ENCODE results near the gene UPF2.
A peak's percentile ranks its signal among the peaks of the same experiment; 100 is the strongest.

UPF2 gene

DNA sequence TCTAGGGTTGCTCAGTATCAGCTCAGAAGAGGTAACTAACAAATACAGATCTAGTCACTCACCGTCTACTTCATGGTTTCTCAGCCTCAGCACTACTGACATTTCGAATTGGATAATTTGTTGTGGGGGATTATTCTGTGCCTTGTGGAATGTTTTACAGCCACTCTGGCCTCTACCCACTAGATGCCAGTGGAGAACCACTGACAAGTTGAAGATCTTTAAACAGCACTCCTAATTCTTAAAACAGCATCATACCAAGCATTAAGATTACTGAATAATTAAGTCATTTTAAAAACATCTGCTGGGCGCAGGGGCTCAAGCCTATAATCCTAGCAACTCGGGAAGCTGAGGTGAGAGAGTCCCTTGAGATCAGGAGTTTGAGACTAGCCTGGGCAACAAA, 82.6 kb downstream of the UPF2 start:
- no peak for DNase-seq

DNA sequence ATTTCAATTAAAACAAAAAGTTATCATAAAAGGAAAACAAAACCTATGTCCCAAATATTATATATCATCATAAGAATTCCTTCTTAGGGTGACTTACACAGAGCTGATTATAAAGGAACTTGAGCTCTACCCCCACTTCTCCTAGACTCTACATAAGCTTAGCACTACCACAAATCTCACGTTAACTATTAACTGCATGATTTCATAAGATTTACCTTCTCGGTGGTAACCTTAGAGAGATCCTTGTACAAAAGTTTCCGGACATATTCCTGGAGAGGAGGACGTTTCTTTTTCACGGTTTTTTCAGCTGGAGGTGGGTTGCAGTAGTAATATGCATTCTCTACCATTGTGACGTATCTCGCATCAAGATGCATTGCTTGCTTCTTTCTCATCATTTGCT, 83.7 kb downstream of the UPF2 start:
- no peak for DNase-seq

DNA sequence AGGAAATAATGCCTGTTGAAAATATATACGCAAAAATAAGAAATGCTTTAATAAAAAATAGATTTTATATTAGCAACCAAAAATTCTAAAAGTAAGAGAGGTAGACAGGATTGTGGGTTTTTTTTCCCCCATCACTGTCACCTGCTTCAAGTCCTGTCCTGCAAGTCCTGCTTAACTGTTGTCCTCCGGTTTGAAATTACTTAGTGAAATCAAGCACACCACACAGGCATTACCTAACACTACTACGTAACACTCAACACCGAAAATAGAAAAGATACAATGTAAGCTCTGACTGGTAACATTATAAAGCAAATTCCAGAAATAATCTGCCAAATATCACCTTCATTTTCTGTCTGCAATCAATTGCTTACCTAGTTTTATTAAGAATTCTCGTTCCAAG, 90.9 kb downstream of the UPF2 start:
- DNase-seq: no peak

DNA sequence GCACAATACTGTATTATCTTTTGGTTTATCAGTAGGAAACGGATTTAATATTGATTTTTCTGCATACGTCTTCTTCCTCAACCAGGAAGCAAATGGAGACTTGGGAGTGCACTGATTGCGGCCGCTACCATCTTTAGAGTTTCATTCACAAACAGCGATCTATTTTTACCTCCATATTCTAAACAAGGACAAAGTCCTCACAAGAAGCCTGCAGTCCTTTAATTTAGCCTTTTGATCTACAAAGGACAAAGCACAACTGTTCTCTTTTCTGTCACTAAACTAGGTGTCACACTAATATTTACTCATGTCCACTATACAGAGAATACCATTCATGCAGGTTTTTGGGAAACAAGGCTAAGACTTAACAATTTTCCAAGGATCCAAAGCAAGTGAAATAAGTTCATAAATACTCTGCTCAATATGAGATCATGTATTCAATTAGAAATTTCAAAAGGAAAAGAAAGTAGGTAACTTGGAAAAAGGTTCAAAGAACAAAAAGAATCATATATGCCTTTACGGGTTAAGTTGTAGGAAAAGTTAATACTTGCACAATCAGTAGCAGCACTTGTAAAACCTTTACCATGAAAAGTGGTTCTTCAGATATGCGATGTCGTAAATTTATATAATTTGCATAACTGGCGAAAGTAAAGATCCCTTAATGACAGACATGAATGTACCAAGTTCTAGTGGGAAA, 92.1 kb downstream of the UPF2 start:
- no peak for DNase-seq

DNA sequence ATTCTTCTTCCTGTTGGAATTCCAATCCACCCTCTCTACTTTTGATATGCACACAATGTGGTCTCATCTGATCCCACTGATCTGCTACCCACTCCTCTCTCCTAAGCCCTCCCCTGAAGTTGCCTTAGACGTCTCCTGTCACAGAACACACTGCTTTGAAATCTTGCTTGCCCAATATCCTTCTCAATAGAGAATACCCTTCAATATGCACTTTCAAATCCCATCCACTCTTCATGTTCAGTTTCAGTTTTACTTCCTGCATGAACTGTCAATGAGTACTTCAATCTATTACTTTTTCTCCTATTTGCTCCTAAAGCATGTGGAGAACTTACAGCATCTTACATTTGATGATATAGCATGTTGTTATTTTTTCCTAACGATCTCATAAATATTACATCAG, 93.5 kb downstream of the UPF2 start:
- peak in 1 of 2 donors; percentile 5 for DNase-seq

DNA sequence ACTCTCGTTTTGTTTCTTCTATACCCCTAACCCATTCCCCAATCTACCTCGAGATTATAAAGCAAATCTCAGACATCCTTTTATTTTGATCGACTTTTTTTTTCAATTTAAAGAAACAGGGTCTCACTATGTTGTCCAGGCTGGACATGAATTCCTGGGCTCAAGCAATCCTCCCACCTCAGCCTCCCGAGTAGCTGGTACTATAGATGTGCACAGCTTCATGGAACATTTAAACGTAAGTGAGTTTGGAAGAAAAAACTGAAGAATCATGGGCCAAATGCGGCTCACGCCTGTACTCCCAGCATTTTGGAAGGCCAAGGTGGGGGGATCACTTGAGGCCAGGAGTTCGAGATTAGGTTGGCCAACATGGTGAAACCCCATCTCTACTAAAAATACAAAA, 96.0 kb downstream of the UPF2 start:
- no peak for DNase-seq

DNA sequence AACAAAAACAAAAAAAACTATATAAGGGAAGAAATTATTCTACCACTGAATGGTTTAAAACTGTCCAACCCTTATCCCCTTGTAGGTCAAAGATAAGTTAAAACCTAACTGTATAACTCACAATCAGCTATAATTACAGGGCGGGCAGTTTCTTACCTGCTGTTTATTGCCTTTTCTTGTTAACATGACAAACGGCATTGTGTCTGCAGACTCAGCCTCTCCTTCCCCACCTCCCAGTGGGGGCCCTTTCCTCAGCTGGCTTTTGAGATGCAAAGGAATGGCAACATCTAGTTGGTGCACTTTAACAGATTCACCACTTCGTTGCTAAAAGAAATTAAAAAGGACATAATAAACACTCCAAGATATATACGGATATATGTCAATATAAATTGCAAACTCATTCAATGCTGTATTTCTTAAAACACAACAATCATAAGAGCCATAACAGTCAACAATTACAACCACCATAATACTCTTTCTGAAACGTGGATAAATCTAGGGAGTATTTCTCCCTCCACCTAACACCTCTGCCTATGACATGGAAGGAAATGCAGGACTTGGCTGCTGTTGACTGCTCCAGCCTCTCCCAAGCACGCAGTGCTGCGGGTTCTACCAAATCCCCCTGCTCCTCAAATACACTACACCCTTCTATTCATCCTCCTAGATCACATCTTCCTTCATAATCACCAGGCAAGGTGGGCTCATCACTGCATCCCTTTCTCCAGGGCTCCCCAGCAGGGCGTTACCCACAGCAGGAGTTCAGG, 106.0 kb downstream of the UPF2 start:
- DNase-seq: no peak

DNA sequence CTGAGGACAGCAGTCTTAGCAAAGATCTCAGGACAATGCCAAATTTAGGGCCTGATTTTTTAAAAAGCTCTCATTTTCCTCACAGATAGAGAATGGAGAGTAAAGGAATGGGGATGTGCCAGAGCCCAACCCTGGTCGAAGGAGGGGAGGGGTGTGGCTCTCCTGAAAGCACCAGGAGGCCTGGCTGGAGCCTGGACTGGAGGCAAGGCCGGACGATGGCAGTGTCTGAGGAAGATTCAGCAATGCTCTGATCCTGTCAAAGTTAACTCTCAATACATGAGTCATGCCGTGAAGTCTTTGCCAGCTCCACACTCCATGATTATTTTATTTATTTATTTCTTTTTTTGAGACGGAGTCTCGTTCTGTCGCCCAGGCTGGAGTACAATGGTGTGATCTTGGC, 108.3 kb downstream of the UPF2 start:
- DNase-seq: no peak

DNA sequence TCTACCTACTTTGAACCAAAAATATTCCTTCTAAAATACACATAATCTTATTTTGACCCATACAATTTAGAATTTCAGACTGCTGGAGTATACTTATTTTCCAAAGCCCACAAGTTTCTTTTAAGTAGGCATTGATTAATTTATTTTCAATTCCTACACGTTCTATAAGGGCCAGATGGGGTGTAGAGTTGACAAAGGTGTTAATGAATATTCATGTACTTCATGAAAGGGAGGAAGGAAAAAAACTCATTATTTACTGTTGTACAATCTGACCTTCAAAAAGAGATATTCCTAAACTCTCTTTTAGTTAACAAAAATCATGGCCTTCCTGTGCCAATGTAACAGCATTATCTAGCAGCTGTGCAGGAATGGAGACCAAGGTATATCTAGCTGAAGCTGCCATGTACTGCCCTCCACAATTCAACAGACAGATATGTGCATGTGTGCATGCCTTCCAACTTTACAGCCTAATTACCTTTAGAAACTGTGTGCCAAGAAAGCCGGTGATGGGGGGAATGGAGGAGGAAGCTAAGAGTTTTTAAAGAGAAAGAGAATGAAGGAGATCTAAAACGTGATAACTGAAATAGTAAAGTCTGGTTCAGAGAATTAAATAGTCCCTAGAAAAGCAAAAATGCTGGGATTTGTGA, 108.9 kb downstream of the UPF2 start:
- DNase-seq: no peak

DNA sequence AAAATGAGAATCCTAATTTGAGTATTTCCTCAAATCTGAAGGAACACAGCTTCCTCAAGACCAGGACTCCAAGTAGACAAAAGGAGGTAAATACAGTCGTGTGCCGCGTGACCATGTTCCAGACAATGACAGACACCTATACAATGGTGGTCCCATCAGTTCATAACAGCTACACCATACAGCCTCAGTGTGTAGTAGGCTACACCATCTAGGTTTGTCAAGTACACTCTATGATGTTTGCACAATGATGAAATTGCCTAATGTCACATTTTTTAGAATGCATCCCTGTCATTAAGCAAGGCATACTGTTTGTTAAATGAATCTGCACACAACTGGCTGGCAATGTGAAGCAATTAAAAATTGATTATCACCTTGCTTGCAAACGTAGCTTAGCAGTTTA, 111.6 kb downstream of the UPF2 start:
- no peak for DNase-seq

DNA sequence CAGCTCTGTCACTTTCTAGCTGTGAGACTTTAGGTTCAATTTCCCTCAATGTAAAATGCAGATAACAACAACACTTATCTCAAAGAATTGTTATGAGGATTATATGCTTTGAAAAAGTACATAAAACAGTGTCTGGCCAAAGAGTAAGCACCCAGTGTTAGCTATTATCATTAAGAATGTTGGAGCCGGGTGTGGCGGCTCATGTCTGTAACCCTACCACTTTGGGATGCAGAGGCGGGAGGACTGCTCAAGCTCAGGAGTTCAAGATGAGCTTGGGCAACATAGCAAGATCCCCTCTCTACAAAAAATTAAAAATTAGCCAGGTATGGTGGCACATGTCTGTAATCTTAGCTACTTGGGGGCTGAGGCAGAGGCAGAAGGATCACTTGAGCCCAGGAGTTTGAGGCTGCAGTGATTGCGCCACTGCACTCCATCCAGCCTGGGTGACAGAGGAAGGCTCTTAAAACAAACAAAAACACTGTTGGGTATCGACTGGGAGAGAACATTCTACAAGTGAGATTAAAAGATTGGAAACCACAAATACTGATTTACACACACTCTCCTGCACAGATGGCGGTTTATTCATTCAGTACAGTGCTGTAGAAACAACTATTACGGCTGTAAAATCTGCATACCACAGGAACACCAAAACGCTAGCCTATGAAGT, 112.2 kb downstream of the UPF2 start:
- no peak for DNase-seq

DNA sequence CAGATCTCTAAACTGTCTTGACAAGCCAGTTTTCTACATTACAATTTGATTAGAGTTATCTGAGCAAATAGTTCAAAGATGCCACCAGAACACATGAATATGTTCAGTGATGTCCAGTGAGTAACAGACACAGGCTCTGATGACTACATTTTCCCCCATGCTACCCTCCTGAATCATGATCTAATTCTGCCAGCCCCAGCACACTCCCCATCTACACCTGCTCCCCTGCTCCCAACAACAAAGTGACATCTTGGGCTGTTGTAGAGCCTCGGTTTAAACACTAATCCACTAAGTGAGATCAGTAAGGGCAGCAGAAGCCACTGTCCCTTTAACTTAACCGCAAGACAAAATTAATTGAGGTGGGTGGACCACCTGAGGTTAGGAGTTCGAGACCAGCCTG, 114.9 kb downstream of the UPF2 start:
- DNase-seq: no peak

DNA sequence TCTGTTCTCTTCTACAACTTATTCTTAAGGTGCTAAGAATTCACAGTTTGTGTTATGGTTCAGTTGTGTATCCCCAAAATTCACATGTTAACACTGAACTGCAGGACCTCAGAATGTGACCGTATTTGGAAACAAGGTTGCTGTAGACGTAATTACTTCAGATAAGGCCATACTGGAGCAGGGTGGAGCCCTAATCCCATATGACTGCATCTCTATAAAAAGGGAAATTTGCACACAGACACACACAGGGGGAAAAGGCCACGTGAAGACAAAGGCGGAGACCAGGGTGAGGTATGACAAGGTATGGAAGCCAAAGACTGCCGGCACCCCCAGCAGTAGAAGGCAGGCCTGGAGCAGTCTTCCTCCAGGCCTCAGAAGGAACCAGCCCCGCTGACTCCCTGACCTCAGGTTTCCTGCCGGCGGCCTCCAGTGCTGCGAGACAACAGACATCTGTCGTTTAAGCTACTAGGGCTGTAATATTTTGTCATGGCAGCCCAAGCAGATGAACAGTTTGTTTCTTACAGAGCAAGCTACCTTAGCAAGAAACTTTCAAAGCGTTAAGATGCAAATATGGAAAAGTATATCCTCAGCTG, 120.7 kb downstream of the UPF2 start:
- no peak for DNase-seq

DNA sequence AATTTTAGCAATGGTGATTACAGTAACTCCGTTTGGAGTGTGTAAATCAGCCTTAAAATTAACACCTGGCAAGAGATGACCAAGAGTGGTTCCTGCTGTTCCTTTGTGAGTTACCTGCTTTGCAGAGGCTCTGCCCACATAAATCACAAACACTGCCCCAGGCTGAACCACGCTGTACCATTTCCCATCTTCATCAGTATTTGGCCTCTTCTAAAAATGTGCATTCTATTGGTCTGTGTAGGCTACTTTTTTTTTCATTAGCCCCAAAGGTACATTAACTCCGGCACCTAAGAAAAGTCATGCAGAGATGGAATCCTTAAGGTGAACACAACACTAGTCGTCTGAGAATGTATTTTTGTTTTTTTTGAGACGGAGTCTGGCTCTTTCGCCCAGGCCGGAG, 123.3 kb downstream of the UPF2 start:
- no peak for DNase-seq

DNA sequence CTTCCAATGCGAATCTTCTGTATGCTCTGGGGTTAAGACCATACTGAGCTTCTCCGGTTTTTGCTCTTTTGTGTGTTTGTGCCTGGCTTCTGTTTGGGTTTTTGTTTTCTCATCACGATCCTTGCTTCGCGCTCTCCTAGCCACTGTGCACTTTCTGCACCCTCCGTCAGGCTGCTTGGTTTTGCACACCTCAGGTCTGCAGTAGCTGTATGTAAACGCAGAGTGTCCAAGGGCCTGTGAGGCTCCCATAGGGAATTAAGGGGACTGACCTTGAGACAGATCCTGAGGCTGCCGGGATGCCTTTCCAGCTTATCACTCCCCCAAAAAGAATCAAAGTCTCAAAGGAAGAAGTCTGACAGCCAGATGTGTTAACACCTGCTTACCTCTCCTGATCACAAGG, 124.2 kb downstream of the UPF2 start:
- DNase-seq: no peak

DNA sequence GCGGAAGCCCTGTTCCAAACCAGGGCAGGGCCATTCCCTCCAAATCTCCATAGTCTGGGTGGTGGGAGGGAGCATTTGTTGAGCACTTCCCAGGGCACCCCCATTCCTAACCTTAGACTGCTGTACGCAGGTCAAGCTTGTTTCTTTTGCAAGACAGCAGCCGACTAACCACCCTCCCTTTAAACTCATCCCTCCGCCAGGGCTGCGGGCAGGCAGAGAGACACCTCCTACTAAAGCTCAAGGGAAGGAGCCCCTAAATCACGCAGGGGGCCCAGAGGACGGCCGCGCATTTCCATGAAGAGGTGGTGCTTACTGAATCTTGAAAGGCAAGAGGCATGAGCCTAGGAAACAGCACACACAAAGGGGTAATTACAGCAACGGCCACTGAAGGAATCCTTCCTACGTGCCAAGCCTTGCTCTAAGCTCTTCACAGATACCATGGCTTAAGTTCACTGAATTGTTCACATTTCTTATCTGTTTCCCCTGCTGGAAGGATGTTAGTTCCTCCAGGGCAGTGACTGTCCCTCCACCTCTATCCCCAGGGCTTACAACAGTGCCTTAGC, 129.4 kb downstream of the UPF2 start:
- no peak for DNase-seq

DNA sequence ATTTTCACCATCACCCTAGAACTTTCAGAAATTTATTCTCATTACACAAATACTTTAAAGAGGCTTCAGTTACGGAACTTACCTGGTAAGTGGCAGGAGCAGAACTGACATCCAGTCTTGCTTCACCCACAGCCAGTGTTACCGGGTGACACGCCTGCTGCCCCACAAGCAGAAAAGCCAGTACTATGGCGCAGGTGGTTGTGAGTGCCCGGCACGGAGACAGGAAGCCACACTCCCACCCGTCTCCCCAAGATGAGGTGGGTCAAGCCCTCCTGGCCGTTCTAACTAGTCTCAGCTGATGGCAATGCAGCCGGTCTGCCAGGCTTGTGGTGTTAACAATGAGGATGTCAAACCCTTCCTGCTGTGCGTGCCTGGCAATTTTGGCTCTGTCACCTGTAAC, 132.5 kb downstream of the UPF2 start:
- no peak for DNase-seq

DNA sequence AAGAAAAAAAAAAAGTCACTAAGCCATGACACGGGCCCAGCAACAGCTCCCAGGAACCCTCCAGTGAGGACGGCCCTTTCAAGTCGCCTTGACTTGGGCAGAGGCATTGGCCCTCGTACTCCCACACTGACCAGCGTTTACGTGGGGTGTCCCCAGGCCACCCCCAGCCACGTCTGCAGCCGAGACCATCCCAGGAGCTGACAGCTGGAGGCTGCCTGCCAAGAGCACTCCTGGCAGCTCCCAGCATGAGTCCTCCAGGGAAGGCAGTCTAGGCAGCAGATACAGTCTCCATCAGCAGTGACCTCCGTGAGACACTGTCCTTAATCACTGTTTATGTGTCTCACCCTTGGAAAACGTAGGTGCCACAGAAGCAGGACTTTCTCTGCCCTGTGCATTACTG, 133.0 kb downstream of the UPF2 start:
- no peak for DNase-seq

DNA sequence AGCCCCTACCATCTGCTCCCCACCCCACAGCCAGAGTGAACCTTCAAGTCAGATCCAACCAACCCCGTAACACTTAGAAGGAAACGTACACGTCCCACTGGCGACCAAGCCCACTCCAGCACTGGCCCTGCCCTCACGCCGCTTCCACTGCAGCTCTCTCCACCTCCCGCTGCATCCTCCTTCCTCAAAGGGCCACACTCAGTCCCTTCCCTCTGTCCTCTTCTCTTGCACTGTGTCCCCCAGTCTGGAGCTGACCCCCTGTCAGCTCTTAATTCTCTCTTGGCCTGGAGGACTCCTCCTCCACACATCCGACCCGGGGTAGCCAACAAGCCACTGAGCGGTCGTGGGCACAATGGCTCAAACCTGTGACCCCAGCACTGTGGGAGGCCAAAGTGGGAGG, 133.6 kb downstream of the UPF2 start:
- no peak for DNase-seq

DNA sequence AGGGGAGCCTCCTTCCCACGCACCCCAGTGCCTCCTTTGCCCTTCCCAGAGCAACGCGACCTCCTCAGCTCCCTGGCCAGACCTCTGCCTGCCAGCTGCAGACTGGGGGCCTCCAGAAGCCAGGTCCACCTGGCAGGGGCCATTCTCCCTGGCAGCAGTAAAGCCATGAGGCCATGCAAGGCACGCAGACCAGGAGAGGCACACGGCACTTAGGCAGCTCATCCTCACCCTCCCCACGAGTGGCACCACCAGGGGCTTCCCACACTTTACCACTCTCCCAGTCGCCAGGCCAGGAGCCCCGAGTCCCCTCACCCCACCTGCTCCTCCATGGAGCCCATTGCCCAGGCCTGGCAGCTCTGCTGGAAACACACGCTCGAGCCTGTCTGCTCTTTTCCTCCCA, 134.1 kb downstream of the UPF2 start:
- DNase-seq: no peak

DNA sequence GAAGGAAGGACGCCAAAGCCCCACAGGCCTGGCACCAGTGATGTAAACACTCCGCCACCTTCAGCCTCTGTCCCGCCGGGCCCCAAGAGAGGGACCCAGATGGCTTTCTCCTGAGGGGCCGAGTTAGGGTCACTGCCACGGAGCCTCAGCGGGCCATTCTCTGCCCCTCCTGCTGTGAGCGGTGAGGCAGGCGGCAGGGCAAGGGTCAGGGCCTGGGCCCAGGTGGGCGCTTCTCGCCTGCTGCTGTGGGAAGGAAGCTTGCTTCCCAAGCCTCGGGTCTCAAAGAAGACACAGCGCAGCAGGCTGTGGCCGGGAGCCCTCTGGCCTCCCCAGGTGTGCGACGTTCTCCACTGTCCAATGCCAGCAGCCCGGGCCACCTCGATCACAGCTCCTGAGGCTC, 134.7 kb downstream of the UPF2 start:
- DNase-seq: no peak

DNA sequence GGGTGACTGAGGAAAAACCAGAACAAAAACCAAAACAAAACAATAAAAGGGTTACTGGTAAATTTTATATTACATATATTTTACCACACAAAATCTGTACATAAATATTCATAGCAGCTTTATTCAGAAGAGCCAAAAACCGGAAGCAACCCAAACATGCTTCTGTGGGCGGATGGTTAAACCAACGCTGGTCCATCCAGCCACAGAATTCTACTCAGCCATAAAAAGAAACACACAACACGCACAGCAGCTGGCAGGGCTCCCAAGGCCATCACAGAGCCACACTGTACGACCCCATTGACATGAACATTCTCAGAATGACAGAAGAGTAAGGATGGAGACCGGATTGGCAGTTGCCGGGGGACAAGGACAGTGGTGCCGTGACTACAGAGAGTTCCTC, 135.9 kb downstream of the UPF2 start:
- no peak for DNase-seq

DNA sequence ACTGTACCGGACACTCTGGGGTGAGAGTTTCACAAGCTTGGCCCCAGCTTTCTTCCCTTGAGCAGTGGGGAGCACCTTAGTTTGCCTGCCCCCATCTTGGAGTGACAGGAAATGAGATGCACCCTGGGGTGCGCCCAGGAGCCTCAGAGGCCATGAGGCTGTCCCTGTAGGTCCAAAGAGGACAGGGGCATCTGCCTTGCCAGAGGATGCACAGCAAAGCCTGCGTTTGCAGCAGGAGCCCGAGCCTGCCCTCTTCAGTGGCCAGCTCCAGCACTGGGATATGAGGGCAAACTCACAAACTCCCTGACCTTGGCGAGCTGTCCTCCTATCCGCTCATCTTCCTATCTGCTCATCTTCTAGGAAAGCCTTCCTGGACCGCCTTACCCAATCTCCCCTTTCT, 140.0 kb downstream of the UPF2 start:
- no peak for DNase-seq

Data from inflammatory macrophage treated with lipopolysaccharide for 1 hour (primary cell).